Measurements from ENCODE around the gene OR4A47. TPM values are rescaled to one million over a fixed set of nuclear protein-coding genes. Genes with fewer than 3 reads are reported as not detected.
"Not testable (repeated sequence)": the region's sequence is repeated elsewhere in the genome, so short reads cannot be mapped to it uniquely, and the experiment has no call there.

The OR4A47 gene
- not detected in 2 replicates for total RNA-seq

- not testable (repeated sequence) for DNase-seq (ENCODE audit: low read depth in 2 of 2)
Measured at GRCh38 chr11:48488493-48488892, at the start of gene OR4A47. TSS of gene OR4A47 (plus strand) at chr11:48488793. CDS start at chr11:48488793, 0 bp downstream.

- DNase-seq (ENCODE audit: low read depth in 2 of 2): not testable (repeated sequence)
Measured at GRCh38 chr11:48455909-48456308, 32.7 kb upstream of the OR4A47 start.

DNA sequence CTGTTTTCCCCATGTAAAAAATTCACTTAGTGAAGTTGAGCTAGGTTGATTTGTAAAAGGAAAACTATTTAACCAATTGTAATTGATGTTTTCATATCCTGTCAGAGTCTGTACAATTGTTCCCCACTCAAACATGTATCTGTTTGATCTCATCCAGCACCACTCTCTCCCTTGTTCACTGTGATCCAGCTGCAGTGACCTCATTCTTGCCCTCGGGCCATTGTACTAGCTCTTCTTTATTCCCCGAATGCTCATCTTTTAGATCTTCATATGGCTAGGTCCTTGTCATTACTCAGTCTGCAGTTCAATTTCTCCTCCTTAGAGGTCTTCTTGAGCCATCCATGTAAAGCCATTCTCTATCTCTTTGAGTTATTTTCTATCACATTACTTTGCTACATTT, 14.6 kb upstream of the OR4A47 start:
- not testable (repeated sequence) for DNase-seq (ENCODE audit: low read depth in 2 of 2)

GRCh38 chr11:48474703-48475102, 13.9 kb upstream of the OR4A47 start:
- DNase-seq (ENCODE audit: low read depth in 2 of 2): not testable (repeated sequence)

GRCh38 chr11:48506169-48506568, 17.6 kb downstream of the OR4A47 start:
- not testable (repeated sequence) for DNase-seq (ENCODE audit: low read depth in 2 of 2)

DNA sequence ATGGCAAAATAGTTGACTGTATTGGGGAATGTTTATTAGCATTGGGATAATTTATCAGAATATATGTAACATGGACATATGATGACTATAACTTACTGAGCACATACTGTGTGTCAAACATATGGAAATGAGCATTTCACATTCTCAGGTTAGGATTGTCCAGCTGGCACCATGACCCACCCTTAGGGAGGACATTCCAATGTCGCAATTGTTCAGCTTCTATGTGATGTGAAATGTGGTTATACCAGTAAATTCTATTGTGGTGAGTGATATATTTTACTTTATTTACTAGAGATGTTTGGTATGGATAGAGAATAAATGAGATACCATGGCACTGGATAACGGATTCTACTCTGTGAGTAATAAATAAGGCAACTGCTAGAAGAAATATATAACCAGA, 50.4 kb downstream of the OR4A47 start:
- DNase-seq (ENCODE audit: low read depth in 2 of 2): no peak

Other genes starting within 250 kb of the OR4A47 start
- gene OR4X2, start 243.7 kb upstream of the OR4A47 start, total RNA-seq: not detected in 2 replicates
- not detected in 2 replicates for gene OR4X1, start 224.9 kb upstream of the OR4A47 start, total RNA-seq
- not detected in 2 replicates for gene OR4S1, start 182.6 kb upstream of the OR4A47 start, total RNA-seq
- not detected in 2 replicates for gene OR4C3, start 163.9 kb upstream of the OR4A47 start, total RNA-seq
- not detected in 2 replicates for gene OR4C5, start 122.3 kb upstream of the OR4A47 start, total RNA-seq

Data from dermis microvascular lymphatic vessel endothelial cell (primary cell).